IMR-90 (cell line): ENCODE data around the gene MBIP. TPM values are rescaled to one million over a fixed set of nuclear protein-coding genes. Genes with fewer than 3 reads are reported as not detected.

Experiments
- ATAC-seq: fragments of 200-7000 bp; cut with Tn5 transposase; 2 replicates; pipeline ENCODE4 v1.9.1; 2020; ENCODE audit warnings: low read depth, mild to moderate bottlenecking, moderate library complexity
- BruUV-seq: library from RNA; stranded (reverse); fragments of 400-500 nt; replicated peaks from 2 replicates; lab custom pipeline; 2021; lab: Mats Ljungman, UMichigan
- CTCF ChIA-PET: fragments of 300-600 bp; formaldehyde crosslinking; extraction: SDS; loops from one replicate; lab custom pipeline; 2021; ENCODE audit warnings: antibody characterized with exemption; lab: Yijun Ruan, JAX
- POLR2A ChIA-PET: fragments of 300-600 bp; sonication (Branson Sonifier 250); formaldehyde crosslinking; loops from one replicate; lab custom pipeline; 2022; ENCODE audit warnings: antibody characterized with exemption; ENCODE audit not compliant: unreplicated experiment; lab: Charles Lee
- DNase-seq: peaks from one replicate; pipeline ENCODE4 v3.0.0; 2013
- H2AFZ ChIP-seq: replicated peaks from 2 replicates; pipeline ENCODE3; 2013; ENCODE audit warnings: low read length, mild to moderate bottlenecking; ENCODE audit not compliant: poor library complexity
- H2AK5ac ChIP-seq: 2 replicates; pipeline ENCODE4 v1.6.1; 2013; ENCODE audit warnings: low read depth, low read length, inconsistent platforms
- H2AK9ac ChIP-seq: replicated peaks from 2 replicates; pipeline ENCODE3; 2013; ENCODE audit warnings: mild to moderate bottlenecking, low read depth, low read length, moderate library complexity; ENCODE audit not compliant: poor library complexity
- H2BK120ac ChIP-seq: 2 replicates; pipeline ENCODE4 v1.6.1; 2013; ENCODE audit warnings: low read depth, low read length, inconsistent platforms
- H2BK15ac ChIP-seq: 3 replicates; pipeline ENCODE4 v1.6.1; 2013; ENCODE audit warnings: low read depth, low read length, inconsistent platforms
- H2BK20ac ChIP-seq: 2 replicates; pipeline ENCODE4 v1.6.1; 2013; ENCODE audit warnings: low read depth, mild to moderate bottlenecking, inconsistent platforms, low read length, moderate library complexity
- H2BK5ac ChIP-seq: 2 replicates; pipeline ENCODE4 v1.6.1; 2013; ENCODE audit warnings: mild to moderate bottlenecking, low read depth, low read length, inconsistent platforms; ENCODE audit not compliant: poor library complexity, severe bottlenecking
- H3K14ac ChIP-seq: replicated peaks from 2 replicates; pipeline ENCODE4 v1.6.1; 2013; ENCODE audit warnings: low read depth, low read length, inconsistent platforms
- H3K18ac ChIP-seq: 2 replicates; pipeline ENCODE4 v1.6.1; 2013; ENCODE audit warnings: low read depth, low read length, control low read depth
- H3K23ac ChIP-seq: 2 replicates; pipeline ENCODE4 v1.6.1; 2013; ENCODE audit warnings: low read depth, low read length, inconsistent platforms
- H3K27ac ChIP-seq: 2 replicates; pipeline ENCODE4 v1.5.1; 2013; ENCODE audit warnings: mild to moderate bottlenecking, control low read depth, low read length; ENCODE audit not compliant: insufficient read depth
- H3K27me3 ChIP-seq: 2 replicates; pipeline ENCODE4 v1.6.1; 2013; ENCODE audit warnings: low read length; ENCODE audit not compliant: control insufficient read depth, insufficient read depth
- H3K36me3 ChIP-seq: 2 replicates; pipeline ENCODE4 v1.6.1; 2013; ENCODE audit warnings: low read length, mixed read lengths; ENCODE audit not compliant: control insufficient read depth, insufficient read depth
- H3K4ac ChIP-seq: 2 replicates; pipeline ENCODE4 v1.6.1; 2013; ENCODE audit warnings: low read depth, low read length, inconsistent platforms
- H3K4me1 ChIP-seq: 2 replicates; pipeline ENCODE4 v1.6.1; 2013; ENCODE audit warnings: low read length, mixed read lengths; ENCODE audit not compliant: control insufficient read depth, insufficient read depth
- H3K4me2 ChIP-seq: 2 replicates; pipeline ENCODE4 v1.6.1; 2013; ENCODE audit warnings: low read depth, mild to moderate bottlenecking, control low read depth, low read length, moderate library complexity
- H3K4me3 ChIP-seq: 2 replicates; pipeline ENCODE4 v1.5.1; 2013; ENCODE audit warnings: low read depth, mild to moderate bottlenecking, control low read depth, low read length, moderate library complexity; ENCODE audit not compliant: insufficient read depth
- H3K56ac ChIP-seq: 2 replicates; pipeline ENCODE4 v1.6.1; 2013; ENCODE audit warnings: low read length, inconsistent platforms; ENCODE audit not compliant: insufficient read depth; ENCODE audit errors: extremely low read depth
- H3K79me1 ChIP-seq, 2 experiments: 2 replicates each; pipeline ENCODE4 v1.6.1; 2013; ENCODE audit warnings: low read length in 2 of 2, inconsistent platforms in 1 of 2, low read depth in 1 of 2
- H3K9ac ChIP-seq: 2 replicates; pipeline ENCODE4 v1.6.1; 2013; ENCODE audit warnings: low read depth, low read length, control low read depth
- H3K9me1 ChIP-seq: 2 replicates; pipeline ENCODE4 v1.6.1; 2013; ENCODE audit warnings: low read length, inconsistent platforms; ENCODE audit not compliant: insufficient read depth
- H3K9me3 ChIP-seq: 2 replicates; pipeline ENCODE4 v1.6.1; 2013; ENCODE audit warnings: low read length; ENCODE audit not compliant: control insufficient read depth, insufficient read depth
- H4K20me1 ChIP-seq: 2 replicates; pipeline ENCODE4 v1.6.1; 2013; ENCODE audit warnings: low read length, inconsistent platforms; ENCODE audit not compliant: insufficient read depth
- H4K5ac ChIP-seq: 2 replicates; pipeline ENCODE4 v1.6.1; 2013; ENCODE audit warnings: mild to moderate bottlenecking, low read depth, low read length, control low read depth
- H4K8ac ChIP-seq, 2 experiments: 2 replicates each; pipeline ENCODE4 v1.6.1; 2013; ENCODE audit warnings: low read depth in 2 of 2, low read length in 2 of 2, control low read depth in 1 of 2, inconsistent platforms in 1 of 2
- H4K91ac ChIP-seq: 2 replicates; pipeline ENCODE4 v1.6.1; 2013; ENCODE audit warnings: low read depth, low read length, inconsistent platforms; ENCODE audit not compliant: insufficient read depth
- CHD1 ChIP-seq: IDR thresholded peaks from 2 replicates; pipeline ENCODE4 v1.6.1; 2012; ENCODE audit warnings: low read depth, low read length, improper control_type of control experiment
- RAD21 ChIP-seq: IDR thresholded peaks from 2 replicates; pipeline ENCODE4 v1.6.1; 2012; ENCODE audit warnings: low read length, improper control_type of control experiment
- WGBS, 2 experiments: methylation state at CpG; one replicate each; pipeline versions ENCODE4 v1.1.5 to v1.1.7; 2013; ENCODE audit warnings: missing lambda C conversion rate in 2 of 2; ENCODE audit not compliant: insufficient read length in 1 of 2; ENCODE audit errors: extremely low coverage in 2 of 2; 5-methylcytosine and 5-hydroxymethylcytosine counted together
- dilution Hi-C: fragments of 300-500 bp; cut with HindIII; formaldehyde crosslinking; loops from one replicate; pipeline ENCODE4 v1.14.3; 2018; ENCODE audit warnings: low sequenced_read_pairs; ENCODE audit not compliant: unreplicated experiment
- in situ Hi-C: fragments of 300-500 bp; cut with MboI; formaldehyde crosslinking; loops from 3 replicates; pipeline ENCODE4 v1.14.3; 2019; ENCODE audit warnings: low sequenced_read_pairs, inconsistent platforms, mixed read lengths
- intact Hi-C: fragments of 100-400 bp; cut with micrococcal nuclease; formaldehyde crosslinking; loops from 2 replicates; pipeline ENCODE4 v1.10.0; 2022
- polyA plus RNA-seq, 3 experiments: library from polyadenylated mRNA; depleted of rRNA; stranded (reverse); fragments of >200 nt; gene quantifications; 2 replicates each; pipeline ENCODE4 v1.2.3, GENCODE V29; 2012; ENCODE audit warnings: low replicate concordance in 1 of 3
- total RNA-seq: library from RNA; depleted of rRNA; stranded (reverse); fragments of >200 nt; gene quantifications from 2 replicates; pipeline ENCODE4 v1.2.3, GENCODE V29; 2012
- TF ChIP-seq, protein P1 (sequence below): conservative IDR thresholded peaks from 2 replicates; pipeline ENCODE4 v1.5.1; 2012; ENCODE audit warnings: mild to moderate bottlenecking, low read depth, low read length, improper control_type of control experiment

MBIP gene
- total and polyA plus RNA-seq, 2 of the 4 experiments (the other 2 are of a cell fraction): 9.3 to 17.4 TPM

DNA sequence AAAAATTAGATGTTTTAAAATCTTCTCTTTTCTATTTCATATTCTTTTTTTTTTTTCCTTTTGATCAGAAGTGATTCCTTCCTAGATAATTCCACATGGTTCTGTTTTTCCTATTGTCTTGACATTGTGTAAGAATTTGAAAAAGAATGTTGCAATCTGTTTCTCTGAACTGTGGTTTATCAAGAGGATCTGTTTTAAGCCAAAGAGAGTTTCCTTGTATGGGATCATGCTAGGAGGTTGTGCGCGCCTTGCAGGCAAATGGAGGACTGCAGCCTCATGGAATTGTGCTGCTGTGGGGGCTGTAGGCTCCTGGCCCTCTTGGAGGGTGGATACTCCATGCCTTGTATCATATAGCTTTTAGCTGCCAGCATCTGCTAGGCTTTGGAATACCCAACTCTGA, 43.3 kb upstream of the MBIP start:
- H3K14ac ChIP-seq: no peak overlapping the region
- no peaks in the 10 kb centered on the region for H4K20me1 ChIP-seq
- no peak overlapping the region for H2AFZ ChIP-seq
- H3K56ac ChIP-seq: no peak overlapping the region
- H2BK20ac ChIP-seq: no peak overlapping the region
- no peak overlapping the region for H2AK9ac ChIP-seq
- ChIA-PET POLR2A (no interaction called here), CTCF (no interaction called here)
- H4K91ac ChIP-seq: no peak overlapping the region
- H3K9me3 ChIP-seq: no peaks in the 10 kb centered on the region
- H2BK15ac ChIP-seq: no peak overlapping the region
- BruUV-seq: no TSS peak
- no peak overlapping the region for H3K4ac ChIP-seq
- no peak overlapping the region for H2AK5ac ChIP-seq
- DNase-seq (no peak), ATAC-seq (no peak)
- H4K8ac ChIP-seq: no peak overlapping the region
- H3K36me3 ChIP-seq: no peaks in the 10 kb centered on the region
- no peaks in the 10 kb centered on the region for H3K79me1 ChIP-seq
- no peak overlapping the region for H4K5ac ChIP-seq
- intact Hi-C loops (no loop called here), in situ Hi-C loops (no loop called here), dilution Hi-C loops (no loop called here)
- no peak overlapping the region for H2BK120ac ChIP-seq
- H3K9ac ChIP-seq: no peak overlapping the region
- H3K27me3 ChIP-seq: peaks cover 2% of the 10 kb centered on the region; the same call in 1 of the 2 replicates
- no peak overlapping the region for H2BK5ac ChIP-seq
- H3K9me1 ChIP-seq: no peaks in the 10 kb centered on the region
- no peak overlapping the region for H3K4me2 ChIP-seq
- H3K23ac ChIP-seq: no peak overlapping the region
- H3K18ac ChIP-seq: no peak overlapping the region
- no peaks in the 10 kb centered on the region for H3K4me1 ChIP-seq
- no peak overlapping the region for H3K27ac ChIP-seq
- WGBS, 2 experiments: 90% methylated on average over 2 of the region's 2 CpGs; no CpG with 5 or more reads in 1 of the 2 experiments
- TF ChIP-seq, protein P1, sequence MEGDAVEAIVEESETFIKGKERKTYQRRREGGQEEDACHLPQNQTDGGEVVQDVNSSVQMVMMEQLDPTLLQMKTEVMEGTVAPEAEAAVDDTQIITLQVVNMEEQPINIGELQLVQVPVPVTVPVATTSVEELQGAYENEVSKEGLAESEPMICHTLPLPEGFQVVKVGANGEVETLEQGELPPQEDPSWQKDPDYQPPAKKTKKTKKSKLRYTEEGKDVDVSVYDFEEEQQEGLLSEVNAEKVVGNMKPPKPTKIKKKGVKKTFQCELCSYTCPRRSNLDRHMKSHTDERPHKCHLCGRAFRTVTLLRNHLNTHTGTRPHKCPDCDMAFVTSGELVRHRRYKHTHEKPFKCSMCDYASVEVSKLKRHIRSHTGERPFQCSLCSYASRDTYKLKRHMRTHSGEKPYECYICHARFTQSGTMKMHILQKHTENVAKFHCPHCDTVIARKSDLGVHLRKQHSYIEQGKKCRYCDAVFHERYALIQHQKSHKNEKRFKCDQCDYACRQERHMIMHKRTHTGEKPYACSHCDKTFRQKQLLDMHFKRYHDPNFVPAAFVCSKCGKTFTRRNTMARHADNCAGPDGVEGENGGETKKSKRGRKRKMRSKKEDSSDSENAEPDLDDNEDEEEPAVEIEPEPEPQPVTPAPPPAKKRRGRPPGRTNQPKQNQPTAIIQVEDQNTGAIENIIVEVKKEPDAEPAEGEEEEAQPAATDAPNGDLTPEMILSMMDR: no peak
- TF ChIP-seq RAD21 (no peak), CHD1 (no peak)
- no peak overlapping the region for H3K4me3 ChIP-seq
